ENCODE results near the gene RAB44.

The RAB44 gene

DNA sequence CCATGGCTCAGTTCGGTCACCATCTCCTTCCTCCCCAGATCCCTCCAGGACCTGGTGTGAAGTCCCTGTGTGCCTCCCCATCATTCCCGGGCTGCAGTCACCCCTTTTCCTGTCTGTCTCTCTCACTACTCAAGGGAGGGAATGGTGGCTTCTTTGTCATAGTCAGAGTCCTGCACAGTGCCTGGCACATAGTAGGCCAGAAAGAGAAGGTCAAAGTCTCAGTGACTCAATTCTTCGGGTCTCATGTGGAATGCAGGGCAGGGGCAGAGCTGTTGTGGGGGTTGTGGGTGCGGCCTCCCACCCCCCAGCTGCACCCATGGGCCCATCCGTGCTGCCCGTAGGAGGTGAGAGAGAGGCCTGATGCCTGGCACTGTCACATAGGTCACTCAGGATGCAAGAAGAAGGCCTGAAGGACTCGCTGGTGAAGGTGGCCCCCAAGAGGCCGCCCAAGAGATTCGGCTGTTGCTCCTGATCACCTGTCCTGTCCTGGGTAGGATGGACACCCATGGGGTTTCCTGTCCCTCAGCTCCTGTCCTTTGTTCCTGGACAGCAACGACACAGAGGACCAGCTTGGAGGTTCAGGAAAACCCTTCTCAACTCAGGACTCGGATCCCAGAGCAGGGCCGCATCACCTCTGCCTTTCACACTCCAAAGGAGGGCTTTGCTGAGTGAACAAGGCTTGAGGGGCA, 34.1 kb downstream of the RAB44 start:
- no peak for DNase-seq

DNA sequence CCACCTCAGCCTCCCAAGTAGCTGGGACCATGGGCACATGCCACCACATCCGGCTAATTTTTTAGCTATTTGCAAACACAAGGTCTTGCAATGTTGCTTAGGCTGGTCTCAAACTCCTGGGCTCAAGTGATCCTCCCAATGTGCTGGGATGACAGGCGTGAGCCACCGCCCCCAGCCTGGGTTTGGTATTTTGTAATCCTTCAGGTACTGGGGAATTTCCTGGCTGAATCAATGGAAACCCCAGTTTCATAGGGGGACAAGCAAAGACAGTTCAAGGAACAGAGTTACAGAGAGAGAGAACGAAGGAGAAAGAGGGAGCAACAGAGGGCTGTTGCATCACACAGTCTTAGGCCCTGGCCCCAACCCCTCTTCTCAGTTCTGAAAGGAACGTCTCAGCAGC, 35.7 kb downstream of the RAB44 start:
- DNase-seq: no peak

DNA sequence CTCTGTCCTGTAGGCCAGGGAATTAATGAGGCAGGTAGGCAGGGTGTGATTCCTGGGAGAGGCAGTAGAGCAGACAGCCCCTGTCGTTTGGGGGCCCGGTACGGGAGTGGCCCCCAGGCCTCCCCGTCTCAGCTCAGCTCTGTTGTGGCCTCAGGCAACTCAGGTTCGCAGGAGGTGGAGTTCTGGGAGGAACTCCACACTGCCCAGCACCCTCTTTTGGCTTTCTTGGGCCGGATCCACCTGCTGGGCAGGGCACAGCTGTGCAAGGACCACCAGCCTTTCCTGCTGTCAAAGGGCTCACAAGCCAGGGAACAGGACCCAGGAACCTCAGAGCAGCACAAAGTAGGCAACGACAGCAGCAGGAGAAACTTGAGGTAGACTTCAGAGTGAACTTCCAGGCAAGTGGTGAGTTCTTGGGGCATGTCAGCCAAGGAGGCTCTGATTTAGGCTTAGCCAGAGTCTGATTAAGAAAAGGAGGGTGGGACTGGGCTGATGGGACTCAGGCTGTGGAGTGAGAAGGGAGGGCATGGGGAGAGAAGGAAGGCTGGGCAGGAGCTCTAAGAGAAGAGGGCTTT, 36.9 kb downstream of the RAB44 start:
- DNase-seq: no peak

DNA sequence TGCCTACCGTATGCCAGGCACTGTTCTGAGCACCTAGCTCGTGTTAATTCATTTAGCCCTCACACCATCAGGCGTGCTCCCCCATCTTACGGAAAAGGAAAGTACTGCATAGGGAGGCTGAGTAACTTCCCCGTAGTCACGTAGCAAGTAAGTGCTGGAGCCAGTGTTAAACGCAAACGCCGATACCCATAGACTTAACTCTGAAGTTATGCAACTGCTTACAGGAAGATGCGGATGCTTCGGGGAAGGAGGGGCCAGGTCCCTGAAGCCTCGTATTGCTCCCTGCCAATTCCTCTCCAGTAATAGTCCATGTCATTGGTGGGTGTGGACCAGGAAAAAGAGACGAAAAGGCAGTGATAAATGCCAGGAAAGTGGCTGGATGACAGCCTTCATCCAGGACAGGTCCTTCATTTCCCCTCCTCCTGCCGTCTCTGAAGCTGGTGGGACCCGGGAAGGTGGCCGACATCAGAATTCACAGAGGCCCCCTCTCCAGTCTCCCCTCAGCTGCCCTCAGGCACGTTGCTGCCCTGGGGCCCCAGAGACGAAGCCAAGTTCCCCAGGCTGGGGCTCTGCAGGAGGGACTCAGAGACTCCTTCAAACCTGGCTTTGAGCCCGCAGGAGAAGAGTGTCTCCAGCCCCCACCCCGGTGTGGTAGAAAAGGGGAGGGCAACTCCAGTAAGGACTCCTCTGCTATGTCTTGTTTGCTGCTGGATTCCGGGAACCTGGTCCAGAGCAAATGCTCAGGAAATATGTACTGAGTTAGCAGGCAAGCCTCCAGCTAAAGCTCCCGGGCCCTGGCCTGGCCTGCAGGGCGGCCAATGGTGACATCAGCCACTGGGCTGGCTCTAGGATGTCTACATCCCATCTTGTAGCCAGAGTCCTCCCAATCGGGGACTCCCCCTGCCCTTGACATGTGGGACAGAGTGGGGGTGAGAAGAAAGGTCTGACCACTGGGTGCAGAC, 37.8 kb downstream of the RAB44 start:
- DNase-seq: peak; percentile 72

DNA sequence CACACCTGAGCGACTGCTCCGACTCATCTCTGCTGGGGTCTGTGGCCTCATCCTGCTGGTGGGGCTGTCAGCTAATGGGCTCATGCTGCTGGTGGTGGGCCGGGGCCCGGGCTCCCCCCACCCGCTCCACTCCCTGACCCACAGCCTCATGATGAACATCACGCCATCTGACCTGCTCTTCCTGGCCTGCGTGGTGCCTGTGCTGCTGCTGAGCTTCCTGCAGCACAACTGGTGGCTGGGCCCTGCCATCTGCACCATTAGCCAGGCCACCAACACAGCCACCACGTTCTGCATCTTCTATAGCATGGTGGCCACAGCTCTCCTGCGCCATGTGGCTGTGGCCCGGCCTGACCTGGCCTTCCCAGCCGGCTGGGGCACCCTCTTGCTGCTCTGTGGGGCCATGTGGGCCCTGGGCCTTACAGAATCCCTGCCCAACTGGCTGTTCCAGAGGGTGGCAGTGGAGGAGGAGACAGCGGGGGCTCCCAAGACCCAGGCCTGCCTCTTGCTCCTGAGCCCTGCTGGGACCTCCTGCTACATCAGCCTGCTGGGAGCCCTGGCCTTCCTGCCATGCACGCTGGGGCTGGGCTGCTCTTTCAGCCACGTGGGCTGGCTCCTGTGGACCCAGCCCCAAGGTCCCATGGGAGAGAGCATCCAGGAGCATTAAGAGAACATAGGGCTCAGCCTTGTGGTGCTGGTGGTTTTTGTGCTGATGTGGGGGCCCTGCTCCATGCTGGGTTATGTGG, 39.6 kb downstream of the RAB44 start:
- DNase-seq: no peak

DNA sequence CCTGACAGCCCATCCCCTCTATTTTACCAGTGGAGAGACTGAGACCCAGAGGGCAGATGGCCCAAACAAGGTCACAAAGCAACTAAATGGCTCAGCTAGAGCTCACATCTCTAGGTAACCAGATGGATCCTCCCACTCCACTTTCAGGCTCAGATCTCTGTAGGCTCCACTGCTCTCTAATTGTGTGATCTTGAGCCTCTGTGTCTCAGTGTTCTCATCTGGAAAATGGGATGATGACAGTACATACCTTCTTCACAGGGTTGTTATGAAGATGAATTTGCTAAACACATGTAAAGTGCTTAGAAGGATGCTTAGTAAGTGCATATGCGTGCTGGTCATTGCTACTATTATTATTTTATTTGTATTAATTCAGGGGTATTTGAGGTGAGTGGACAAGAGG, 40.5 kb downstream of the RAB44 start:
- DNase-seq: no peak

DNA sequence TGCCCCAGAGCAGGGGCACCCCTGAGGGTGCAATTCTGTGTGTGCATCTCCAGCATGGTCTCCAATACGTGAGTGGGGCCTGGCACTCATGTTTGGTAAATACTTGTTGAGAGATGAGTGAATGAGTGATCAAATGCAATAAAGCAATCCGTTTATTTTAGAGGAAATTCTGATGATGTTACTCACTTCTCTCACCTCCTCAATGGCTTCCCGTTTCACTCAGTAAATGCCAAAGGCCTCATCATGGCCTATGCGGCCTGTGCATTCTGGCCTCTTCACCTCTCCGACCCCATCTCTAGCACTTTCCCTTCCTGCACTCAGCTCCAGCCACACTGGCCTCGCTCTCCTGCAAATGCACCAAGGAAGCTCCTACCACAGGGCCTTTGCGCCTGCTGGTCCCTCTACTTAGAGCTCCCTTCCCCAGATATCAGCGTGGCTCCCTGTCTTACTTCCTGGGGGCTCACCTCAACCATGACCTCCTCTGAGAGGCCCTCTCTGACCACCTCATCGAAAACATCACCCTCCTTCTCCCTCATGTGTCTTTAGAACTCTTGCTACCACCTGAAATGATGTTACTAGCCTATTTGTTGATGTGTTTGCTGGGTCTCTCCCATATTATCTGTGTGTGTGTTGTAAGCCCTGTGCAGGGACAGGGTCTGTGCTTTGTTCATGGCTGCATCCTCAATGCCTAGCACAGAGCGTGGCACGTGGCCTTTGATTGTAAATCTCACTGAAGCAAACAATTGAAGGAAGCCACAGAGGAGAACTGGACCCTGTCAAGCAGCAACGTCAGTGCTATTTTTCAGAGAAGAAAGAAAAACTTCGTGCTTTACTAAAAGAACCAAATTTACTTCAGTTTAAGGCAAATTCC, 42.6 kb downstream of the RAB44 start:
- DNase-seq: no peak

DNA sequence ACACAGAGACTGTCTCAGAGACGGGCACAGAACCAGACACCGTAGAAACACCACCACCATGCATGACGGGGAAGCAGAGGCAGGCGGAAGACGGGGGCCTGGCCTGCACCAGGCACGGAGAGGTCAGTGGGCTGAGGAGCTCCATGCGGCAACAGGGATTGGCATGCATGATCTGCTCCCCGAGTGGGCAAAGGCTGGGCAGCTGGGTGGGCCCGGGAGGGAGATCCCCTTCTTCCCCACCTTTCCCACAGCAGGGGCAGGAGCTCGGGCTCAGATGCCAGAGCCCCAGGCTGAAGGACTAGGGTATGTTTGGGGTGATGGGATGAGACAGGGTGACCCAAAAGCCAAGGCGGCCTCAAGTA, 43.2 kb downstream of the RAB44 start:
- DNase-seq: no peak

DNA sequence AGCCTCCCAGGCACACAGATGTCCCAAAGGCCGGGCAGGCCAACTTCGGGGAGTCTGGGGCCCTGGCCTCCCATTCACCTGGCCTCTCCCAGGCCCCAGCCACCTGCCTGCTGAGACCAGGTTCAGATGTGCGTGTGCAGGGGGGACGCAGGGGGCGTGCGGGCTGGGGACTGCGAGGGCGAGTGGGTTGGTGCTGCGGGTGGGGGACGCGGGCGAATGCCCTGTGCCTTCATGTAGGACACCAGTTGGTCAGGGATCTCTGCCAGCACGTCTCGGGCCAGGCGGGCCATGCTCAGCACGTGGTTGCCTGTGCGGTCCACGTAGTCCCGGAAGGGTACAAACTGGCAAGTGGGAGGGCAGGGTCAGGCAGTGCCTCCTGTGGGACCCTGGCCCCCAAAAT, 44.5 kb downstream of the RAB44 start:
- DNase-seq: no peak

DNA sequence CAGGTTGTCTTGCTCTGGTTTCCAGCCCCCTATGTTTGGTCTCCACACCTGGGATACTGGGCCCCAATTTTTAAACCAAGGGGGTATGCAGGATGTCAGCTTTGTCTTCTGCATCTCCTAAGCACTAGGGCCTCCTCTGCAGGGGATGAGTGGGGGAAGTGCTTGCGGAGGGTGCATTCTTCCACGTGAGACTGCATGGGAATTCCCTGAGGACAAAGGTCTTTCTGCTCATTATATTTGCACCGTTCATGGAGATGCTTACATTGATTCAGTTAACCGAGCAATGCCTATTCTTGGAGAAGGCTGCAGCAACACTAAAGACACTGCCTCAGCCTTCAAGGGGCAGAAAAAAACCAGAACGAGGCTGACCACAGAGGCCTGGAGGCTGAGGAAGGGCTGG, 45.4 kb downstream of the RAB44 start:
- no peak for DNase-seq

DNA sequence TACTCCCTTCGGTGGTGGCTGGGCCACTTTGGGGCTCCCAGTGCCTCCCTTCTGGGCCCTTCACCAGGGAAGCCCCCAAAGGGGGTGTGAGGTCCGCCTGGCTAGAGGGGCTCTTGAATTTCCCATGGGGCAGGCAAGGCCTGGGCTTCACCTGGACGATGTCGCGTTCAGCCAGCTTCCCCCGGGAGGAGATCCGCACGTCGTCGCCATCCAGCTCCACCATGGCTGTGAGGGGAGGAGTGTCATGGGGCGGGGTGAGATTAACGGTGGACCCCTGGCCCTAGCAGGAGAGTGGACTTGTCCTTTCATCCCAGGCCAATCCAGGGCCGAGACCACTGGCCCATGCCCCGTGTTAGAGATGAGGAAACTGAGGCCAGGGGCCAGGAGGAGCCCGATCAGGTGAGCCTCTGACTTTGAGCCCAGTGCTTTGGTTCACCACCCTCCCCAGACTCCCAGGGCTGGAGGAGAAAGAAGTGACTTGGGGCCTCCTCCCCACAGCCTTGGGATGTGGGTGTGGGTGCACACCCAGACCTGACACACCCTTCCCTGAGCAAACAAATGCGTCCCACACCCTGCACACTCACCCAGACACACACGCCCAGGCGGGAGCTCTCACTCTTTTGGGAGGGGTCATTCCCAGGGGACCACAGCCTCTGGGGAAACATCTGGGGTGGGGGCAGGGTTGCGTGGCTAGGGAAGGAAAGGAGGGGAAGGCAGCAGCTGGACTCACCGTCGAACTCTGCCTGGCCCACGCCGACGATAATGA, 46.1 kb downstream of the RAB44 start:
- peak; percentile 52 for DNase-seq

DNA sequence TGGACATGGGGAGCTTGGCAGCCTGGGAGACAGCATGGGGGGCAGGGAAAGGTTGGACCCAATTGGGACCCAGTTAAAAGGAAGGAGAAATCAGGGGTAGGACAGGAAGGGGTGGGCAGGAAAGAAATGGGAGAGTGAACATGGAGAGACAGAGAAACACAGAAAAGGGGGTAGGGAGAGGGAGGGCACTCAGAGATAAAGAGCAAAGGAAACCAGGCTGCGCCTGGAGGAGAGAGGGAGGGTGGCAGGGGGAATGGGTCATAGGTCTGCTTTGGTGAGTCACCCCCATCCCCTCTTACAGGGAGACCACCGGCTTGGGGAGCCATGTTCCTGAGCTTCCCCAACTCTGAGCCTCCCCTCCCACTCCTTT, 46.7 kb downstream of the RAB44 start:
- peak; percentile 33 for DNase-seq

DNA sequence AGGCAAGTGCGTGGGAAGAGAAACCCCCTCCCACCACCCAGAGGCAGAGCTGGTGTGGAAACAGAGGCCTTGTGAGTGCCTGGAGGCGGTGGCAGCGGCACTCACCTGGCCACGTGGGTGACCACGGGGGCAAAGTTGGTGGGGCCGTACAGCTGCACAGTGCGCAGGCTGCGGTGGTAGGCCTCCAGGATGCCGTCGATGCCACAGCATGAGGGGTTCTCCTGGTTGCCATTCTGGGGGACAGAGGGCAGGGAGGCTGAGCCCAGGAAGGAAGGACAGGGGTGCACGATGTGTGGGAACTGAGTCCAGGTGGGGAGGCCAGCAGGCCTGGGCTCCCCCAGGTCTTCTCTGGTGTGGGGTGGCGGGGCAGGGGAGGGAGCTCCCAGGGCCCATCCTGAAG, 47.7 kb downstream of the RAB44 start:
- DNase-seq: no peak

DNA sequence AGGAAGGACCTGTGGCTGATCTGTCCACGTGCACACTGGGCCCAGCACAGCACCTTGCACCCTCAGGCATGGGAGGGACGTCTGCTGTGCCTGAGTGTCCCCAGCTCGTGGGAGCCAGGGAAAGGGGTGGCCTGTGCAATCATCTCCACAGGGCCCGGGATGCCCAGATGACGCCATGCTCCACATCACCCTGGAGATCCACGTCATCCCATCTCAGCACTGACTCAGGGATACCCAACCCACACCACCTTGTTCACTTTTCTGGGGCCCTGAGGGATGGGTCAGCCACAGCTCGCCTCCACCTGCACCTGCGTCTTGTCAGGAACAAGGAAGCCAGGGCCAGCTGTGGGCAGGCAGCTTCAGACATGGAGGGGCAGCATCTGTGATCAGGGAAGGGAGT, 48.2 kb downstream of the RAB44 start:
- DNase-seq: no peak

DNA sequence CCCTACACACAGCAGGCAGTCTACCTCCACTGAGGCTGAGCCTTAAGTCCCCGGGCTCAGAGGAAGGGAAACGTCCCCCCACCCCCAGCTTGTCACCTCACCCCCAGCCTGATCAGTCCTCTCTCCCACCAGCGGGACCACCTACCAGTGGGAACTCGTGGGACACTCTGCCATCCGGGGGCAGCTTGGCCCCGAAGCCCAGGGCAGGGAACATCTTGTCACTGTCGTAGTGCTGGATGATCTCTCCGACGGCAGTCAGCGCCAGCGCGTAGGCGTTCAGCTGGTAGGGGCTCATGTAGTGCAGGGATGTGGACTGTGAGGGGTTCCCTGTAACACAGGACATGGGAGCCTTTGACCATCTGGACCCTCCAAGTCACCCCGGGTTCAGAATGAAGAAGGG, 48.6 kb downstream of the RAB44 start:
- no peak for DNase-seq

DNA sequence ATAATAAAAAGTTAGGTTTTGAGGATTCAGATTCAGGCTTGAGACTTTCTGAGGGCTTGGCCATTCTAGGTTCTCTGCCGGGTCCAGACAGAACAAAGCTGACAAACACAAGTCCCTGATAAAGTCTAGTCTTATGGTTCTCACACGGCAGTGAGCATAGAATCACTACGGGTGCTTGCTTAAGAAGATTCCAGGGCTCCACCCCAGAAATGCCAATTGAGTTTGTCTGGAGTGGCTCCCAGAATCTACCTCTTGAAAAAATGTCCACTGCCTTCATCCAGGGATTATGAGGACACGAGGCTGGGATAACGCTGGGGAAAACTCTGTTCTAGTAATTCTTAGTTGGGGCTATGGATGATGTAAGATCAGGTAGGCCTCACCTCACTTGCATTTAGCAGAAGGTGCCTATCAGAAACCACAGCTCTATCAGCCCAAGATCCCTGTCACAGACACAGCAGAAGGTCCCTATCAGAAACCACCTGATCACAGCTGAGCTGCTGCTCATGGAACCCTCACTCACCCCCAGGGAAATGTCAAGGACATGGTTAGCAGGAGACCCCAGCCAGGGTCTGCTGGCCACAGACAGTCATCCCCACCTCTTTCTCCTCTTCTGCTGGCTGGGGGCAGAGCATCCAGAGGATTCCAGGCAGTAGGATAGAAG, 52.3 kb downstream of the RAB44 start:
- no peak for DNase-seq

DNA sequence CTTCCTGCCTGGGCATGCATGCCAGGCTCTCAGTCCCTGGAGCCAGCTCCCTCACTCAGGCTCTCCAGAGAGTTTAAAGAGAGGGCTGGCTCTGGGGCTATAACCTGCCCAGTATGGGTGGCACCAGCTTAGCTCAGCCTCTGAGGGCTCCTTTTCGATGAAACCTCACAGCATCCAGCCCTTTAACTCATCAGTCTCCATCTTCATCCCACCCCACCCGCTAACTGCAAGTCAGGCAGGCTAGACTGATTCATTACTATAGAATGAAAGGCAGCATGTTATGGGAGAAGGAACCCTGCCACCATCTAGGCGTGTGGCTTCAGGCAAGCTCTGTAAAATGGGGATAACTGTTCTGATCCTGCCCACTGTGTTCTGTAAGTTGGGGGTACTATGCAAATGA, 53.5 kb downstream of the RAB44 start:
- DNase-seq: no peak

DNA sequence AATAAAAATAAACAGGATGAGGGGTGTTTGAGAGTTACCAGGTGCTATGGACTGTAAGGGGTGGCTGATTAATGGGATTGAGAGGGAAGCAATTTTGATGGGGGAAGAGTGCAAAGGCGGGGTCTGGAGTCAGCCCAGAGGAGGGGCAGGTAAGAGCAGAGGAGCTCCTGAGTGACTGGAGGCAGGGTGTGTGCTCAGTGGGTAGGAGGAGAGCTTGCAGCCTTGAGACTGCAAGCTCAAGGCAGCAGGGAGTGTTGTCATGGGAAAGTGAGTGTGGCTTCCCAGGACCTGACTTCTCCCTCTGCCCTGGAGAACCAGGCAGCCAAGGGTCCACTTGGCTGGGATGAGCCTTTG, 54.2 kb downstream of the RAB44 start:
- DNase-seq: no peak

DNA sequence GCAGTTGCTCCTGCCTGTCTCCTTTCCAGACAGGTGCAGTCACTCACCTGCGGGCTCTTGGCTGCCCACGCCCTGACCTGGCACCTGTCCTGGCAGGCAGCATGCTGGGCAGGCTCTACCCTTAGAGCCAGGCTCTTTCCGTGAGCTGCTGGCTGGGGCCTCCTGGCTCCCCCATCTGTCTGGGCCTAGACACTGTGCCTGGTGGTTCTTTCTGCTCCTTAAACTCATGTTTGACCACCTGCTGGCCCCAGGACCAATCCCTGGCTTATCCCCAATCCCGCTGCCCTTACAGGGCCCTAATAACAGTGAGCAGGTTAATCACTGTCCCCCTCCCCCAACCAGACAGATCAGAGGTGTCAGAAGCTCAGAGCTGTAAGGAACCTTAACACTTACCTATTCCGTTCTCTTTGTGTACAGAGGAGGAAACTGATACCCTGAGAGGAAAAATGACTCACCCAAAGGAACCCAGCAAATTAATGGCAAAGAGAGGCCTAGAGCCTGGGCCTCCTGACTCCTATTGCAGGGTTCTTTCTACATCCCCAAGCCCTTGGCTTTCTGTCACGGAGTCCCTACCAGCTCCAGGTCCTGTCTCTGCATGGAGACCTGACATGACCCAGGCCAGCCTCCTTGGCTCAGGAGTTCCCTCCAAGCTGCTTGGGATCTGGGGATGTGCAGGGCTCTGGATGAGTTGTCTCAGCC, 54.7 kb downstream of the RAB44 start:
- DNase-seq: no peak

DNA sequence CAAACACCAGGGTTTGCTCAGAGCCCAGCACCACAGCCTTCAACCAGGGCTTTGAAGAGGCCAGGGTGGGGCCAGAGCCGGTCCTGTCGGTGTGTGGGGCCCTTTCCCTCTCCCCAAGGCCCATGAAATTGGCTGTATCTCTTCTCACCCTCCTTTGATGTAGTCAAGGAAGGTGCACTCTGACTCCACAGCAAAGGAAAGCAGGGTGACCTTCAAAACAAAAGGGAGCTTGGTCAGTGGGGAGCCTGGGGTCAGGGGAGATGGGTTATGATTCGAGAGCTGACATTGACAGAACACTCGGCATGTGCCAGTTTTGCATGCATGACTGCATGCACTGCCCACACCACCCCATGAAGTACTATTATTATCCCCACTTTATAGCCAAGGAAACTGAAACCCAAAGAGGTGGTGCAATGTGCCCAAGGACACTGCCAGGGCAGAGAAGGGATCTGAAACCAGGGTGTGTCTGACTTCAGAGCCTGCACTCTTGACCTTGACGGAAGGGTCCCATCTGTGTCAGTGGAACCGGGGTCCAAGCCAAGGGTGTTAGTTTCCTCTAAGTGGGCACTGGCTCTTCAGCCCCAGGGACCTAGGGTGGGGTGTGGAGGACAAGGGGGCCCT, 55.4 kb downstream of the RAB44 start:
- DNase-seq: no peak

Measured in hematopoietic multipotent progenitor cell treated with erythropoietin and hydrocortisone succinate and interleukin-3 and kit ligand, for 4 days (in vitro differentiated cells).